ENCODE results near the gene CCL23.

The CCL23 gene, protein sequence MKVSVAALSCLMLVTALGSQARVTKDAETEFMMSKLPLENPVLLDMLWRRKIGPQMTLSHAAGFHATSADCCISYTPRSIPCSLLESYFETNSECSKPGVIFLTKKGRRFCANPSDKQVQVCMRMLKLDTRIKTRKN

GRCh38 chr17:36017799-36018198 lies at the start of gene CCL23:
Gene CCL23, minus strand, starts transcription at chr17:36017972. Its CDS starts 75 bp downstream, at chr17:36017897.
- no peaks in the 10 kb centered on the region for H3K27me3 ChIP-seq
- no peak within 1 kb of the TSS for H3K4me2 ChIP-seq

DNA sequence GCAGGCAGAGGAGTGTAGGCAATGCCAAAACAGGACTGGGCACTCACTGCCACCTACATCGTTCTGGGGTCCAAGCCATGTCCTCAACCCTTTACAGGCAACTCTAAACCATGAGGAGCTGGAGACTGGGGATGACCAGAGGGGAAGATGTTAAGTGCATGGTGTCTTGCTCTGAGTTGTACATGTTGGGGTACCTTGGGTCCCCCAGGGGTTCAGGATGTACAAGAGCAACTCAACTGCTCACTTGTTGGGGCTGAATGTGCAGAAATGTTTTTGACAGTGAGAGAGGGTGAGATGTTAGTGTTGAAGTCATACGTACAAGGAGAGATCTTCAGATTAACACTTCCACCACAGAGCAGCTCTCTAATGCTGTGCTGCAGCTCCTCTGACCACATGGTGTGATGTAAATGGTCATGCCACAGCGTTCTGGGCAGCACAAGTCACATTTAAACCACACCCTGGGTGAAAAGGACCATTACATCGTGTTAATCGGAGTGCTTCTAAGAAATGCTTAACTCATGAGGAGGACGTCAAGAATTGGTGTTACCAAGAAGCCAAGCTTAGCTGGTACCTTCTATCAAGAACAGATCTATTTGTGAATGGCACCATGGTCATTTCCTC lies 48.7 kb upstream of the CCL23 start:
- Histone ChIP-seq H3K4me2 (no peak overlapping the region), H3K27ac (no peak overlapping the region), H3K36me3 (no peaks in the 10 kb centered on the region), H3K4me1 (peaks cover 8% of the 10 kb centered on the region; the same call in 1 of the 2 replicates), H4K20me1 (no peaks in the 10 kb centered on the region), H3K4me3 (no peak overlapping the region), H3K9ac (no peak overlapping the region), H3K27me3 (no peaks in the 10 kb centered on the region), H3K9me3 (0 out of 2 replicates have a peak, but pooled peaks cover 3% of the 10 kb centered on the region)
- TF ChIP-seq Cebpa-rat (IDR thresholded peaks at IDR 0.05): no peak

More at GRCh38 chr17:36017799-36018198, at the start of gene CCL23:
- Histone ChIP-seq H4K20me1 (no peaks in the 10 kb centered on the region), H3K36me3 (no peaks in the 10 kb centered on the region), H3K4me1 (peaks cover 7% of the 10 kb centered on the region; the same call in 1 of the 2 replicates), H3K4me3 (no peak within 1 kb of the TSS), H3K27ac (no peak within 1 kb of the TSS), H3K9ac (no peak within 1 kb of the TSS), H3K9me3 (peaks cover under 1% of the 10 kb centered on the region; the same call in 1 of the 2 replicates)
- no peak for TF ChIP-seq Cebpa-rat (IDR thresholded peaks at IDR 0.05)

DNA sequence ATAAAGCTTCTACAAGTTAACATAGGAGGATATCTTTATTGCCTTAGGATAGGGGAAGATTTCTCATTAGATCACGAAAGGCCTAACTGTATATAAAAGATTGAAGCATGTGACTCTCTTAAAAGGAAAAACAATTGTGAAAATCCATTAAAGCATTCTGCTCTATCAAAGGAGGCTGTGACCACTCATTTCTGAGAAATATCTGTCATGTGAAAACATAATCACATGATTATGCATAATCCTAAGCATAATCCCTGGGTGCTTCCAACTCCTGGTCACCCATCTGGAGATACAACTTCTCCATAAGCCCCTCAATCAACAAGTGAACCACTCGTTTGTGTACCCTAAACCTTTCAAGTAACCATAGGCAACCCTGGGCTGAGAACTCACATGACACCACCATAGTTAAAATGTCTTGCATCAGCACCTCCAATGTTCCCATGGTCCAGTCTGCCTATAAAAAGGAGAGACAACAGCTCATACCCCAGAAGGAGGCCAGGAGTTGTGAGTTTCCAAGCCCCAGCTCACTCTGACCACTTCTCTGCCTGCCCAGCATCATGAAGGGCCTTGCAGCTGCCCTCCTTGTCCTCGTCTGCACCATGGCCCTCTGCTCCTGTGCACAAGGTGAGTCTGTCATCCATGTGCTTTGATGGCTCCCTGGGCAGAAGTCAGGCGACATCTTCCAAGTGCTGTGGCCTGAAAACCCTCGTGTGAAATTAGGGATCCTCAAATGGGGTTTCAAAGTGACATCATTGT lies 46.2 kb upstream of the CCL23 start, which contains the start of gene CCL18:
CCL18 (plus strand) TSS at position 487 of the 756 bp plus-strand sequence; CDS start at position 558, 71 bp downstream.
- Histone ChIP-seq H3K27me3 (no peaks in the 10 kb centered on the region), H3K4me2 (no peak within 1 kb of the TSS), H3K9ac (no peak within 1 kb of the TSS), H4K20me1 (no peaks in the 10 kb centered on the region), H3K27ac (no peak within 1 kb of the TSS), H3K4me1 (peaks cover 8% of the 10 kb centered on the region; the same call in 1 of the 2 replicates), H3K4me3 (no peak within 1 kb of the TSS), H3K36me3 (no peaks in the 10 kb centered on the region), H3K9me3 (0 out of 2 replicates have a peak, but pooled peaks cover 3% of the 10 kb centered on the region)
- no peak for TF ChIP-seq Cebpa-rat (IDR thresholded peaks at IDR 0.05)

DNA sequence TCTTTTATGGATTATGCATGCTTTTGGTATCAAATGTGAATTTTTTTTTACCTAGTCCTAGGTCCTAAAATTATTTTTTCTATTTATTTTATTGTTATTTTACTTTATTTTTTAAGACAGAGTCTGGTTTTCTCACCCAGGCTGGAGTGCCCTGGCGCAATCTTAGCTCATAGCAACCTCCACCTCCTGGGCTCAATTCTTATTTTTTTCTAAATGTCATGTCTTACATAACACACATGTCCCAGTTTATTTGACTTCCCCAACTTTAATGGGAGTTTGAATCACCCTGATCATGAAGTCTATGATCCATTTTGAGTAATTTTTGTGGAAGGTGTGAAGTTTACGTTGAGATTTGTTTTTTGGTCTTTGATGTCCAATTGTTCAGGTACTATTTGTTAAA lies 43.0 kb upstream of the CCL23 start:
- no peak for TF ChIP-seq Cebpa-rat (IDR thresholded peaks at IDR 0.05)
- H3K4me2 ChIP-seq: no peak overlapping the region

DNA sequence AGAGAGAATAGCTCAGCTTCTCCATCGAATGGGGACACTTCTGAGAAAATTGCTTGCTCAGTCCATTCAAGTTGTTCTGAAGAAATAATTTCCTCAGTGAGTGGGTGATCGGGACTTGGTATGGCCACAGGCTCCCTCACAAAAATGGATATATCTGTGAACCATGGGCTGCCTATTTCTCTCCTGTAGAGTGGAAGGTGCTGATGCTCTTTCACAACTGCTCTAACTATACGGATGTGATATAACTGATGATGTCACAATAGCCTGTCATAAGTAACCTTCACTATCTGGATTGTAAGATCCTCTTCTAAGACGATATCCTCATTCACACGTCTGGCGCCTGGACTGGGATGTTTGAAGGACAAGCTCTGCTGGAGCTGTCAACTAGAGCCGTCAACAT lies 41.6 kb upstream of the CCL23 start:
- Histone ChIP-seq H3K27ac (no peak overlapping the region), H3K27me3 (no peaks in the 10 kb centered on the region), H3K4me3 (no peak overlapping the region), H3K9ac (no peak overlapping the region), H3K4me1 (peaks cover 8% of the 10 kb centered on the region; the same call in 1 of the 2 replicates), H3K4me2 (no peak overlapping the region), H3K36me3 (no peaks in the 10 kb centered on the region), H4K20me1 (no peaks in the 10 kb centered on the region), H3K9me3 (0 out of 2 replicates have a peak, but pooled peaks cover 3% of the 10 kb centered on the region)
- no peak for TF ChIP-seq Cebpa-rat (IDR thresholded peaks at IDR 0.05)

More for the DNA sequence above, 43.0 kb upstream of the CCL23 start:
- Histone ChIP-seq H3K4me1 (peaks cover 8% of the 10 kb centered on the region; the same call in 1 of the 2 replicates), H3K9me3 (0 out of 2 replicates have a peak, but pooled peaks cover 3% of the 10 kb centered on the region), H4K20me1 (no peaks in the 10 kb centered on the region), H3K9ac (no peak overlapping the region), H3K4me3 (no peak overlapping the region), H3K36me3 (no peaks in the 10 kb centered on the region), H3K27me3 (no peaks in the 10 kb centered on the region), H3K27ac (no peak overlapping the region)

- Histone ChIP-seq H4K20me1 (no peaks in the 10 kb centered on the region), H3K9ac (no peak overlapping the region), H3K4me1 (no peaks in the 10 kb centered on the region), H3K27ac (no peak overlapping the region), H3K4me3 (no peak overlapping the region), H3K4me2 (no peak overlapping the region), H3K27me3 (no peaks in the 10 kb centered on the region), H3K36me3 (no peaks in the 10 kb centered on the region), H3K9me3 (no peaks in the 10 kb centered on the region)
- no peak for TF ChIP-seq Cebpa-rat (IDR thresholded peaks at IDR 0.05)
Measured at GRCh38 chr17:36057911-36058310, 40.1 kb upstream of the CCL23 start.

- Histone ChIP-seq H3K9ac (no peak overlapping the region), H4K20me1 (no peaks in the 10 kb centered on the region), H3K4me1 (no peaks in the 10 kb centered on the region), H3K4me2 (no peak overlapping the region), H3K27ac (no peak overlapping the region), H3K27me3 (no peaks in the 10 kb centered on the region), H3K4me3 (no peak overlapping the region), H3K9me3 (peaks cover under 1% of the 10 kb centered on the region; the same call in 1 of the 2 replicates), H3K36me3 (no peaks in the 10 kb centered on the region)
- no peak for TF ChIP-seq Cebpa-rat (IDR thresholded peaks at IDR 0.05)
Measured at GRCh38 chr17:36055921-36056520, 38.2 kb upstream of the CCL23 start.

DNA sequence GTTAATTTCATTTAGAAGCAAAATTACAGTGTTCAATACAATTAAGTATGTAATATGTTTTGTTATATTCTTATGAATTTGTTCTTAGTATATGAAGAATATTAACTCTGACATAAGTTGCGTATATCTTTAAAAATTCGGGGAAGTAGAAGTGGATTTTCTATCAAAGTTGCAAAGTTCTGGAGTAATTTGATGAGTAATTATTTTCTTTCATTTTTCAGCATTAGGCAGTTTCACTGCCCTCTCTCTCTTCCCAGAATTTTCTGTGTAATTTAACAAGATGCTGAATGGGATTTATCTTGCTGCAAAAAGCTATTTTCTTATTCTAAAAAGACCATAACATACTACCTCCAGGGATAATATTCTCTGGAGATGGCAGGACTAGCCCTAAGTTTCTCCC lies 37.4 kb upstream of the CCL23 start:
- H4K20me1 ChIP-seq: no peaks in the 10 kb centered on the region
- no peaks in the 10 kb centered on the region for H3K4me1 ChIP-seq
- H3K27me3 ChIP-seq: no peaks in the 10 kb centered on the region
- H3K36me3 ChIP-seq: no peaks in the 10 kb centered on the region
- H3K9ac ChIP-seq: no peak overlapping the region
- peaks cover 9% of the 10 kb centered on the region for H3K9me3 ChIP-seq
- no peak overlapping the region for H3K4me2 ChIP-seq
- no peak overlapping the region for H3K27ac ChIP-seq
- H3K4me3 ChIP-seq: no peak overlapping the region
- TF ChIP-seq Cebpa-rat (IDR thresholded peaks at IDR 0.05): no peak

DNA sequence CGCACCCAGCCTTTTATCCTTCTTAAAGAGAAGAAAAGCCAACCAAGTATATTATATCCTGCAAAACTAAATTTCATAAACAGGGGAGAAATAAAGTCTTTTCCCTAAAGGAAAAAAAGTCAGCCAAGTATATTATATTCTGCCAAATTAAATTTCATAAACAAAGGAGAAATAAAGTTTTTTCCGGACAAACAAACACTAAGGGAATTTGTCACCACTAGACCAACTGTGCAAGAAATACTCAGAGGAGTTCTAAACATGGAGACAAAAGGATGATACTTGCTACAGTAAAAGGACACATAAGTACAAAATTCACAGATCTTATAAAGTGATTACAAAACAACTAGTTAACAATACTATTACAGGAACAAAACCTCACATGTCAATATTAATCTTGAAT lies 31.9 kb upstream of the CCL23 start:
- Histone ChIP-seq H3K27ac (no peak overlapping the region), H3K9ac (no peak overlapping the region), H3K4me2 (no peak overlapping the region), H3K36me3 (no peaks in the 10 kb centered on the region), H3K27me3 (no peaks in the 10 kb centered on the region), H3K4me3 (no peak overlapping the region), H3K4me1 (no peaks in the 10 kb centered on the region), H4K20me1 (no peaks in the 10 kb centered on the region), H3K9me3 (peaks cover 52% of the 10 kb centered on the region)
- TF ChIP-seq Cebpa-rat (IDR thresholded peaks at IDR 0.05): no peak

Measured in BLaER1 (cell line).